HCT116 (cell line): ENCODE measurements around the gene RNF212. TPM values are rescaled to one million over a fixed set of nuclear protein-coding genes. Genes with fewer than 3 reads are reported as not detected.

Source experiments
- ATAC-seq: fragments of 200-7000 bp; cut with Tn5 transposase; 2 replicates; pipeline ENCODE4 v1.9.1; 2020; ENCODE audit warnings: mild to moderate bottlenecking, moderate library complexity
- Bru-seq: library from RNA; stranded (reverse); fragments of 400-500 nt; gene quantifications from one replicate; lab custom pipeline; 2021; lab: Mats Ljungman, UMichigan
- BruChase-seq, 2 experiments: library from RNA; stranded (reverse); fragments of 400-500 nt; gene quantifications; one replicate each; lab custom pipeline; 2021; lab: Mats Ljungman, UMichigan
- BruUV-seq: library from RNA; stranded (reverse); fragments of 400-500 nt; replicated peaks from 2 replicates; lab custom pipeline; 2021; lab: Mats Ljungman, UMichigan
- CTCF ChIA-PET: fragments of 300-600 bp; sonication (Branson Sonifier 250); formaldehyde crosslinking; loops from one replicate; lab custom pipeline; 2021; ENCODE audit warnings: antibody characterized with exemption; lab: Charles Lee
- POLR2A ChIA-PET: fragments of 300-600, 350-600 bp; sonication (Branson Sonifier 250); formaldehyde crosslinking; loops from one replicate; lab custom pipeline; 2021; ENCODE audit warnings: antibody characterized with exemption; lab: Charles Lee
- RAD21 ChIA-PET, 2 experiments: fragments of 300-600 bp; sonication (Branson Sonifier 250); formaldehyde crosslinking; loops; one replicate each; lab custom pipeline; 2023; ENCODE audit warnings: low total read pairs in 2 of 2; ENCODE audit not compliant: uncharacterized antibody in 2 of 2, unreplicated experiment in 2 of 2, low non-redundant PET in 1 of 2; lab: Charles Lee
- DNase-seq: peaks from one replicate; pipeline ENCODE4 v3.0.0-alpha.2; 2010; ENCODE audit warnings: low read depth, low spot score
- H2AFZ ChIP-seq: fragments of 200-600 bp; shearing (Covaris generic), sonication (generic); 2 replicates; pipeline ENCODE4 v1.6.1; 2017; ENCODE audit warnings: low read depth, mixed run types, mixed read lengths, antibody characterized with exemption, low read length; ENCODE audit not compliant: poor library complexity, severe bottlenecking
- H3K27ac ChIP-seq: 2 replicates; pipeline ENCODE4 v1.5.1; 2012; ENCODE audit warnings: low read depth, low read length
- H3K27me3 ChIP-seq: fragments of 200-600 bp; sonication (generic); 2 replicates; pipeline ENCODE4 v1.6.1; 2016; ENCODE audit warnings: mixed run types, low read length, mixed read lengths; ENCODE audit not compliant: insufficient read depth
- H3K36me3 ChIP-seq, 2 experiments: fragments of 200-500 bp in 1 of 2; fragments of 200-600 bp in 1 of 2; sonication (Bioruptor generic) in 1 of 2; sonication (generic) in 1 of 2; 2 replicates each; pipeline versions ENCODE4 v1.5.1 to v1.6.1; 2014 to 2016; ENCODE audit warnings: low read length in 2 of 2, inconsistent platforms in 1 of 2, mixed read lengths in 1 of 2, mixed run types in 1 of 2; ENCODE audit not compliant: insufficient read depth in 2 of 2, control insufficient read depth in 1 of 2
- H3K4me1 ChIP-seq, 2 experiments: fragments of 200-600 bp in 1 of 2; sonication (generic) in 1 of 2; 2 replicates each; pipeline versions ENCODE4 v1.5.1 to v1.6.1; 2012 to 2017; ENCODE audit warnings: low read length in 2 of 2, inconsistent platforms in 1 of 2, mild to moderate bottlenecking in 1 of 2, mixed read lengths in 1 of 2, mixed run types in 1 of 2, moderate library complexity in 1 of 2; ENCODE audit not compliant: insufficient read depth in 2 of 2, control insufficient read depth in 1 of 2
- H3K4me2 ChIP-seq: fragments of 200-600 bp; sonication (generic); 2 replicates; pipeline ENCODE4 v1.6.1; 2017; ENCODE audit warnings: mixed run types, low read length, mixed read lengths
- H3K4me3 ChIP-seq, 2 experiments: fragments of 200-600 bp in 1 of 2; sonication (generic) in 1 of 2; replicated peaks in 1 of 2; 2 replicates each; pipeline ENCODE4 v1.5.1; 2011 to 2016; ENCODE audit warnings: low read length in 2 of 2, control low read depth in 1 of 2, low read depth in 1 of 2, mild to moderate bottlenecking in 1 of 2, mixed read lengths in 1 of 2, mixed run types in 1 of 2
- H3K79me2 ChIP-seq: fragments of 200-600 bp; sonication (generic); 2 replicates; pipeline ENCODE4 v1.6.1; 2017; ENCODE audit warnings: mild to moderate bottlenecking, mixed run types, low read length, moderate library complexity, mixed read lengths; ENCODE audit not compliant: insufficient read depth
- H3K9ac ChIP-seq: fragments of 200-600 bp; sonication (generic); 2 replicates; pipeline ENCODE4 v1.6.1; 2016; ENCODE audit warnings: low read length, mixed read lengths
- H3K9me2 ChIP-seq: fragments of 200-600 bp; sonication (generic), shearing (Covaris generic); 2 replicates; pipeline ENCODE4 v1.6.1; 2017; ENCODE audit warnings: mixed run types, mild to moderate bottlenecking, moderate library complexity; ENCODE audit not compliant: insufficient read depth
- H3K9me3 ChIP-seq, 2 experiments: fragments of 200-500 bp in 1 of 2; fragments of 200-600 bp in 1 of 2; sonication (Bioruptor generic) in 1 of 2; sonication (generic) in 1 of 2; 2 replicates each; pipeline ENCODE4 v1.6.1; 2014 to 2017; ENCODE audit warnings: low read length in 2 of 2, mixed read lengths in 2 of 2, inconsistent platforms in 1 of 2, low read depth in 1 of 2, mild to moderate bottlenecking in 1 of 2, mixed run types in 1 of 2, moderate library complexity in 1 of 2; ENCODE audit not compliant: control insufficient read depth in 1 of 2, insufficient read depth in 1 of 2
- H4K20me1 ChIP-seq: fragments of 200-600 bp; sonication (generic), shearing (Covaris generic); 2 replicates; pipeline ENCODE4 v1.6.1; 2017; ENCODE audit warnings: mixed run types, mild to moderate bottlenecking, moderate library complexity; ENCODE audit not compliant: insufficient read depth
- CBX3 ChIP-seq: IDR thresholded peaks from 2 replicates; pipeline ENCODE4 v1.6.1; 2012; ENCODE audit warnings: low read depth
- CEBPB ChIP-seq: IDR thresholded peaks from 2 replicates; pipeline ENCODE4 v1.6.1; 2012; ENCODE audit warnings: low read depth
- ELF1 ChIP-seq: IDR thresholded peaks from 2 replicates; pipeline ENCODE4 v1.6.1; 2012; ENCODE audit warnings: low read depth, borderline replicate concordance
- EZH2 ChIP-seq: fragments of 200-600 bp; sonication (generic); IDR thresholded peaks from 2 replicates; pipeline ENCODE4 v1.6.1; 2017; ENCODE audit warnings: antibody characterized with exemption, mixed run types
- EZH2phosphoT487 ChIP-seq: fragments of 200-600 bp; IDR thresholded peaks from 2 replicates; pipeline ENCODE4 v1.6.1; 2018; ENCODE audit warnings: antibody characterized with exemption, borderline replicate concordance
- FOSL1 ChIP-seq: IDR thresholded peaks from 2 replicates; pipeline ENCODE4 v1.6.1; 2012; ENCODE audit warnings: low read depth
- JUND ChIP-seq: IDR thresholded peaks from 2 replicates; pipeline ENCODE4 v1.6.1; 2012
- MAX ChIP-seq: IDR thresholded peaks from 2 replicates; pipeline ENCODE4 v1.6.1; 2012
- POLR2A ChIP-seq: IDR thresholded peaks from 2 replicates; pipeline ENCODE4 v1.7.0; 2011; ENCODE audit warnings: borderline replicate concordance; ENCODE audit not compliant: insufficient read depth, insufficient read length; ENCODE audit errors: extremely low read depth
- RAD21 ChIP-seq: IDR thresholded peaks from 2 replicates; pipeline ENCODE4 v1.6.1; 2012; ENCODE audit warnings: low read depth, mild to moderate bottlenecking
- REST ChIP-seq: IDR thresholded peaks from 2 replicates; pipeline ENCODE4 v1.6.1; 2012; ENCODE audit warnings: low read depth
- SIN3A ChIP-seq: IDR thresholded peaks from 2 replicates; pipeline ENCODE4 v1.6.1; 2012; ENCODE audit warnings: low read depth
- SP1 ChIP-seq: IDR thresholded peaks from 2 replicates; pipeline ENCODE4 v1.6.1; 2012; ENCODE audit warnings: low read depth
- SRF ChIP-seq: IDR thresholded peaks from 2 replicates; pipeline ENCODE4 v1.6.1; 2012; ENCODE audit warnings: low read depth
- TCF7L2 ChIP-seq: IDR thresholded peaks from 2 replicates; pipeline ENCODE4 v1.7.0; 2011; ENCODE audit warnings: borderline replicate concordance, inconsistent platforms; ENCODE audit not compliant: insufficient read depth, insufficient read length; ENCODE audit errors: extremely low read depth
- YY1 ChIP-seq: IDR thresholded peaks from 2 replicates; pipeline ENCODE4 v1.6.1; 2011; ENCODE audit warnings: low read length, low read depth, moderate library complexity, mild to moderate bottlenecking; ENCODE audit not compliant: insufficient replicate concordance; ENCODE audit errors: extremely low read depth
- ZBTB33 ChIP-seq: IDR thresholded peaks from 2 replicates; pipeline ENCODE4 v1.6.1; 2011; ENCODE audit warnings: mild to moderate bottlenecking, low read length, moderate library complexity; ENCODE audit not compliant: insufficient replicate concordance; ENCODE audit errors: extremely low read depth
- ZFX ChIP-seq: fragments of 450-650 bp; IDR thresholded peaks from 2 replicates; pipeline ENCODE4 v1.6.1; 2017
- ZNF274 ChIP-seq: fragments of 200-500 bp; sonication (Bioruptor generic); IDR thresholded peaks from 2 replicates; pipeline ENCODE4 v1.6.1; 2014; ENCODE audit warnings: mild to moderate bottlenecking, low read depth, low read length, inconsistent platforms
- intact Hi-C: fragments of 100-400 bp; cut with micrococcal nuclease; formaldehyde crosslinking; loops from 2 replicates; pipeline ENCODE4 v1.10.0; 2022
- long read RNA-seq: library from polyadenylated mRNA; unstranded; transcript quantifications from one replicate; pipeline ENCODE4 v2.0.0, GENCODE V29; 2021; ENCODE audit not compliant: unreplicated experiment
- polyA plus RNA-seq: library from polyadenylated mRNA; unstranded; fragments of >200 nt; gene quantifications from 2 replicates; pipeline ENCODE4 v1.2.1, GENCODE V29; 2012; ENCODE audit warnings: missing spikeins
- total RNA-seq: library from RNA; stranded (reverse); gene quantifications from one replicate; pipeline ENCODE4 v1.2.1, GENCODE V29; 2021; ENCODE audit not compliant: unreplicated experiment

The RNF212 gene
- total RNA-seq (not detected), Bru-seq, nascent RNA (percentile 4 among the genes with signal in this experiment), BruChase-seq, experiment 1, labeled RNA remaining after a 6-hour chase (percentile 10 among the genes with signal in this experiment), BruChase-seq, experiment 2, labeled RNA remaining after a 2-hour chase (percentile 9 among the genes with signal in this experiment)
- 0.02 TPM in 1 of 2 replicates, not detected in the other for polyA plus RNA-seq
- long read RNA-seq, partial matches to known transcripts = 0 of 1 reads
- long read RNA-seq, other reads (novel, unspliced or antisense) = 1 of 1 reads

- no peaks in the 10 kb centered on the region for H3K9me3 ChIP-seq
- TF ChIP-seq TCF7L2 (no peak), EZH2phosphoT487 (no peak), CEBPB (no peak), ZBTB33 (no peak), SIN3A (no peak), FOSL1 (no peak), REST (no peak), ELF1 (no peak), SP1 (no peak), EZH2 (no peak), SRF (no peak), POLR2A (no peak), YY1 (no peak), JUND (no peak), CBX3 (no peak), ZFX (no peak), RAD21 (no peak), ZNF274 (no peak), MAX (no peak)
- H3K4me3 ChIP-seq = no peak within 1 kb of the TSS
- BruUV-seq = no TSS peak
- no peaks in the 10 kb centered on the region for H3K9me2 ChIP-seq
- no peaks in the 10 kb centered on the region for H4K20me1 ChIP-seq
- ChIA-PET CTCF (no interaction called here), RAD21 (no interaction called here), POLR2A (no interaction called here)
- H3K4me2 ChIP-seq = no peak within 1 kb of the TSS
- no peak for DNase-seq
- H3K79me2 ChIP-seq = no peaks in the 10 kb centered on the region
- H3K9ac ChIP-seq = no peak within 1 kb of the TSS
- 0 out of 2 replicates have a peak, but pooled peaks cover 7% of the 10 kb centered on the region for H3K27me3 ChIP-seq
- no peaks in the 10 kb centered on the region for H3K36me3 ChIP-seq
- no peaks in the 10 kb centered on the region for H3K4me1 ChIP-seq
- intact Hi-C loops = no loop called here
- no peak within 1 kb of the TSS for H3K27ac ChIP-seq
- no peak for ATAC-seq
- no peak within 1 kb of the TSS for H2AFZ ChIP-seq
Observed at GRCh38 chr4:1113311-1114009, at the start of gene RNF212. TSS of gene RNF212 (minus strand) at chr4:1113564. CDS start at chr4:1113464, 100 bp downstream.
